Cardiac fibroblast (primary cell): ENCODE data around the gene ACP4.
"Not testable (repeated sequence)": the region's sequence is repeated elsewhere in the genome, so short reads cannot be mapped to it uniquely, and the experiment has no call there.

Experiments used
- DNase-seq, 2 donors: peaks; one replicate each; pipeline versions ENCODE4 v3.0.0 to v3.0.0-alpha.2; 2010; ENCODE audit warnings: low read depth in 2 of 2
- H3K4me3 ChIP-seq, 2 donors: replicated peaks in 1 of 2; 1 replicate in 1 of 2; 2 replicates in 1 of 2; pipeline ENCODE4 v1.5.1; 2011; ENCODE audit warnings: low read depth in 2 of 2, low read length in 2 of 2, mild to moderate bottlenecking in 2 of 2, moderate library complexity in 1 of 2
- TF ChIP-seq, protein P1 (sequence below): IDR thresholded peaks from one replicate; pipeline ENCODE4 v1.5.1; 2011; ENCODE audit warnings: low read depth, mild to moderate bottlenecking, low read length, inconsistent platforms

Gene ACP4, protein sequence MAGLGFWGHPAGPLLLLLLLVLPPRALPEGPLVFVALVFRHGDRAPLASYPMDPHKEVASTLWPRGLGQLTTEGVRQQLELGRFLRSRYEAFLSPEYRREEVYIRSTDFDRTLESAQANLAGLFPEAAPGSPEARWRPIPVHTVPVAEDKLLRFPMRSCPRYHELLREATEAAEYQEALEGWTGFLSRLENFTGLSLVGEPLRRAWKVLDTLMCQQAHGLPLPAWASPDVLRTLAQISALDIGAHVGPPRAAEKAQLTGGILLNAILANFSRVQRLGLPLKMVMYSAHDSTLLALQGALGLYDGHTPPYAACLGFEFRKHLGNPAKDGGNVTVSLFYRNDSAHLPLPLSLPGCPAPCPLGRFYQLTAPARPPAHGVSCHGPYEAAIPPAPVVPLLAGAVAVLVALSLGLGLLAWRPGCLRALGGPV

DNA sequence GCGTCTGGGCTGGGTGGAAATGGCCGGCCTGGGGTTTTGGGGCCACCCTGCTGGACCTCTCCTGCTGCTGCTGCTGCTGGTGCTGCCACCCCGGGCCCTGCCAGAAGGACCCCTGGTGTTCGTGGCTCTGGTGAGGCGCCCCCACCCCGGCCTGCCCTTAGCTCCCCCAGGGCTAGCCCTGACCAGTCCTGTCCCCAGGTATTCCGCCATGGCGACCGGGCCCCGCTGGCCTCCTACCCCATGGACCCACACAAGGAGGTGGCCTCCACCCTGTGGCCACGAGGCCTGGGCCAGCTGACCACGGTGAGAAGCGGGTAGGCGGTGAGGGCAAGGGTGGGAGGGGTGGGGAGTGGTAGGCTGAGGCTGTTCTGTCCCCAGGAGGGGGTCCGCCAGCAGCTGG lies at the start of gene ACP4:
Gene ACP4 (plus strand): TSS at position 20 of the 400 bp plus-strand sequence. CDS start 0 bp downstream, at position 20.
- no peak within 1 kb of the TSS for H3K4me3 ChIP-seq
- no peak for DNase-seq

DNA sequence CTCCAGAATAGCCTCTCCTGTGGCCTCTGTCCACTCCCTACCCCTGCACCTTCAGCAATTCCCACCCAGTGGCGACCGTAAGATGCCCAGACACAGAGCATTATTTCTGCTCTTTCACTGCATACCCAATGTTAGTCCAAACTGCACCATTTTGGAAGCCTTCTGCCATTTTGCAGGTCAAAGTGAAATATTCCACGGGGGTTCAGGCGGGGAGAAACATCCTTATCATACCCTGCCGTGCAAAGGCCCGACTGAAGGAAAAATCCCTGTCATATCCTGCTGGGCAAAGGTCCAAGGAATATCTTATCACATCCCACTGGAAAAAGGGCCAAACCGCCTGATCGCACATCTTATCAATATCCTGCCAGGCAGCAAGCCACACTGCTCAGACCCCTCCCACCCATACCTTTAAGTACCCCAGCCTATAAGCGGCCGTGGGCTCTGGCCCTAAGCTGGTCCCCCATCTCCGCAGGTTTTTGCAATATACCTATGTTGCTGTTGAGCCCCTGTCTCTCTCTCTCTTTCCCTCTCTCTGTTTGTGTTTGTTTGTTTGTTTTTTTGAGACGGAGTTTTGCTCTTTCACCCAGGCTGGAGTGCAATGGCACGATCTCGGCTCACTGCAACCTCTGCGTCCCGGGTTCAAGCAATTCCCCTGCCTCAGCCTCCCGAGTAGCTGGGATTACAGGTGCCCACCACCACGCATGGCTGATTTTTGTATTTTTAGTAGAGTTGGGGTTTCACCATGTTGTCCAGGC lies 48.9 kb upstream of the ACP4 start:
- no peak overlapping the region for H3K4me3 ChIP-seq
- DNase-seq = no peak
- TF ChIP-seq, protein P1, sequence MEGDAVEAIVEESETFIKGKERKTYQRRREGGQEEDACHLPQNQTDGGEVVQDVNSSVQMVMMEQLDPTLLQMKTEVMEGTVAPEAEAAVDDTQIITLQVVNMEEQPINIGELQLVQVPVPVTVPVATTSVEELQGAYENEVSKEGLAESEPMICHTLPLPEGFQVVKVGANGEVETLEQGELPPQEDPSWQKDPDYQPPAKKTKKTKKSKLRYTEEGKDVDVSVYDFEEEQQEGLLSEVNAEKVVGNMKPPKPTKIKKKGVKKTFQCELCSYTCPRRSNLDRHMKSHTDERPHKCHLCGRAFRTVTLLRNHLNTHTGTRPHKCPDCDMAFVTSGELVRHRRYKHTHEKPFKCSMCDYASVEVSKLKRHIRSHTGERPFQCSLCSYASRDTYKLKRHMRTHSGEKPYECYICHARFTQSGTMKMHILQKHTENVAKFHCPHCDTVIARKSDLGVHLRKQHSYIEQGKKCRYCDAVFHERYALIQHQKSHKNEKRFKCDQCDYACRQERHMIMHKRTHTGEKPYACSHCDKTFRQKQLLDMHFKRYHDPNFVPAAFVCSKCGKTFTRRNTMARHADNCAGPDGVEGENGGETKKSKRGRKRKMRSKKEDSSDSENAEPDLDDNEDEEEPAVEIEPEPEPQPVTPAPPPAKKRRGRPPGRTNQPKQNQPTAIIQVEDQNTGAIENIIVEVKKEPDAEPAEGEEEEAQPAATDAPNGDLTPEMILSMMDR = no peak

More for the DNA sequence above, at the start of gene ACP4:
- TF ChIP-seq, protein P1 = no peak

DNA sequence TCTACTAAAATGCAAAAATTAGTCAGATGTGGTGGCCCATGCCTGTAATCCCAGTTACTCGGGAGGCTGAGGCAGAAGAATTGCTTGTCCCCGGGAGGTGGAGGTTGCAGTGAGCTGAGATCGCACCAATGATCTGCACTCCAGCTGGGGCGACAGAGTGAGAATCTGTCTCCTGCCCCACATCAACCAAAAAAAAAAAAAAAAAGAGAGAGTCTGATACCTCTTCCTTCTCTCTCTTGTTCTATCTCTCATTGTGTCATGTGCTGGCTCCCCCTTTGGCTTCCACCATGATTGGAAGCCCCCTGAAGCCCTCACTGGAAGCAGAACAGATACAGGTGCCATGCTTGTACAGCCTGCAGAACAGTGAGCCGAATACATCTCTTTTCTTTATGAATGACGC lies 46.7 kb upstream of the ACP4 start:
- TF ChIP-seq, protein P1 = no peak
- no peak overlapping the region for H3K4me3 ChIP-seq

DNA sequence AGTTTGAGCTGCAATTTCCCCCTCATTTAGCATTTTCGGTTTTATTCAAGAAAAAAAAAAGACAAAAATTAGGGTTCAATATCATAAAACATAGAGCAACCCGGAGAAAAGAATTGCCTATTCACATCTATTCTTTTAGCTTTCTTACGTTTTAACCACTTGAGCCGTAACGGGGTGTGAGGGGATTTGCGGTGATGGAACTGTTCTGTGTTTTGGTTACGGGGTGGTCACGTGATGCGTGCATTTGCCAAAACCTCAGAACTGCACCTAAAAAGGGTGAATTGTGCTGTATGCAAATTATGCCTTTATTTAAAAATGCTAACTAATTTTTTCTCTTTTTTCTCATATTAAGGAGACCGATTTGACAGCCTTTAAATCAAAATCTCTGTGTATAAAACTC lies 45.0 kb upstream of the ACP4 start:
- H3K4me3 ChIP-seq = no peak overlapping the region
- TF ChIP-seq, protein P1 = no peak
- DNase-seq = no peak

More for the DNA sequence above, 46.7 kb upstream of the ACP4 start:
- DNase-seq = no peak

DNA sequence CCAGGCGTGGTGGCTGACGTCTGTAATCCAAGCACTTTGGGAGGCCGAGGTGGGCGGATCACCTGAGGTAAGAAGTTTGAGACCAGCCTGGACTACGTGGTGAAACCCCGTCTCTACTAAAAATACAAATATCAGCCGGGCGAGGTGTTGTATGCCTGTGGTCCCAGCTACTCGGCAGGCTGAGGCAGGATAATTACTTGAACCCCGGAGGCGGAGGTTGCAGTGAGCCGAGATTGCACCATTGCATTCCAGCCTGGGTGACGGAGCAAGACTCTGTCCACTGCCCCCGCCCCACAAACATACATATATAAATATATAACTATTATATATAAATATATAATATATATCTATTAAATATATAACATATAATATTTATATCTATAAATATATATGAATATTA lies 43.1 kb upstream of the ACP4 start:
- DNase-seq, H3K4me3 ChIP-seq: not testable (repeated sequence)

DNA sequence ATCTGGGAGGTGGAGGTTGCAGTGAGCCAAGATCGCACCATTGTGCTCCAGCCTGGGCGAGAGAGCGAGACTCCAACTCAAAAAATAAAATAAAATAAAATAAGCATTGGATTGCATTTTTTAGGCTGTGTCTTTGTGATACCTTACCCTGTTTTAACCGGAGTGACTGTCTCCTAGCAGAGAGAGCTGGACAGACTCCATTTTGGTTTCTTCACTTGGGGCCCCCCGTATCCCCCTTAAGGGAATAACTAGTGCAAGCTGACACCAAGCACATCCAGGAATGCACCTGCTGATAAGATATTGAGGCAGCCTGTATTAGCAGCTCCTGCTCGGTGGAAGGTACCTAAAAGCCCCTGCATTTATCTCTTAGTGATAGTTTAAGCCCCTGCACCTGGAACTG lies 40.7 kb upstream of the ACP4 start:
- H3K4me3 ChIP-seq = no peak overlapping the region
- no peak for DNase-seq
- TF ChIP-seq, protein P1 = no peak

DNA sequence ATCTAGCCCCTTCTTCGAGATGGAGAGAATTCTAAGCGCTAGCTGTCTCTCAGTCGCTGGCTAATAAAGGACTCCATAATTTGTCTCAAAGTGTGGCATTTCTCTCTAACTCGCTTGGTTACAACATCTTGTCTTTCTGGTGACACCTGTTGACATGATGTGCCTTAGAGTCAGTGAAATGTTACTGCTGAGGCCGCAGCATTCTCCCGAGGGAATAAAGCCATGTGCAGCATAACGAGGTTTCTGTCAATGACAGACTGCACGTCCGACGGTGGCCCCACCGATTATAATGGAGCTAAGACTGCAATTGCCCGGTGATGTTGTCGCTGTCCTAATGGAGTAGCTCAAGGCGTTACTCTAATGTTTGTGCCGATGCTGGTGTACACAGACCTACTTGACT lies 40.2 kb upstream of the ACP4 start:
- H3K4me3 ChIP-seq = no peak overlapping the region
- TF ChIP-seq, protein P1 = no peak
- no peak for DNase-seq
